K562 (cell line): Measurements from ENCODE around the gene HNMT. TPM values are rescaled to one million over a fixed set of nuclear protein-coding genes. Genes with fewer than 3 reads are reported as not detected.
"Not testable (repeated sequence)": the region's sequence is repeated elsewhere in the genome, so short reads cannot be mapped to it uniquely, and the experiment has no call there.

Experiments
- ATAC-seq: fragments of 200-7000 bp; cut with Tn5 transposase; 3 replicates; pipeline ENCODE4 v1.9.1; 2020; ENCODE audit warnings: moderate library complexity
- BruUV-seq: library from RNA; stranded (reverse); fragments of 400-500 nt; replicated peaks from 2 replicates; lab custom pipeline; 2021; lab: Mats Ljungman, UMichigan
- CTCF ChIA-PET: fragments of 300-600 bp; formaldehyde crosslinking; extraction: SDS; loops from one replicate; lab custom pipeline; 2021; ENCODE audit warnings: low intra/inter-chr PET ratio; lab: Yijun Ruan, JAX
- POLR2A ChIA-PET: fragments of 300-600, 350-650 bp; sonication (Branson Sonifier 250); formaldehyde crosslinking; extraction: SDS; loops from one replicate; lab custom pipeline; 2021; ENCODE audit warnings: antibody characterized with exemption, inconsistent platforms; lab: Yijun Ruan, JAX
- DNase-seq, 4 experiments: peaks; one replicate each; pipeline versions ENCODE4 v3.0.0 to v3.0.0-alpha.2; 2011 to 2018; ENCODE audit warnings: low spot score in 3 of 4, mixed read lengths in 3 of 4; ENCODE audit errors: extremely low read depth in 1 of 4
- FAIRE-seq: peaks from 2 replicates; lab custom pipeline; 2011; peaks lifted over from hg19 to GRCh38; lab: Jason Lieb, UNC
- H2AFZ ChIP-seq: 2 replicates; pipeline ENCODE4 v1.6.0; 2011; ENCODE audit warnings: low read depth, low read length, control low read depth, inconsistent platforms
- H3K27ac ChIP-seq: fragments of 200-600 bp; 3 replicates; pipeline ENCODE4 v1.8.0; 2011; ENCODE audit warnings: low read depth, mild to moderate bottlenecking, control low read depth, inconsistent platforms, low read length, moderate library complexity, mixed read lengths; ENCODE audit errors: extremely low read depth
- H3K27me3 ChIP-seq, 2 experiments: fragments of 300-600 bp in 1 of 2; 2 replicates in 1 of 2; 3 replicates in 1 of 2; pipeline versions ENCODE4 v1.6.0 to v1.8.0; 2011; ENCODE audit warnings: inconsistent platforms in 2 of 2, low read length in 2 of 2, mild to moderate bottlenecking in 1 of 2, mixed read lengths in 1 of 2, moderate library complexity in 1 of 2; ENCODE audit not compliant: control insufficient read depth in 2 of 2, insufficient read depth in 2 of 2
- H3K36me3 ChIP-seq: fragments of 300-600 bp; 3 replicates; pipeline ENCODE4 v1.8.0; 2011; ENCODE audit warnings: mild to moderate bottlenecking, low read length, inconsistent platforms; ENCODE audit not compliant: control insufficient read depth, insufficient read depth
- H3K4me1 ChIP-seq, 2 experiments: fragments of 200-600 bp in 1 of 2; replicated peaks in 1 of 2; 2 replicates in 1 of 2; 3 replicates in 1 of 2; pipeline versions ENCODE4 v1.5.1 to v1.8.0; 2011; ENCODE audit warnings: inconsistent platforms in 2 of 2, low read length in 2 of 2, mild to moderate bottlenecking in 1 of 2, mixed read lengths in 1 of 2, moderate library complexity in 1 of 2; ENCODE audit not compliant: control insufficient read depth in 2 of 2, insufficient read depth in 2 of 2
- H3K4me2 ChIP-seq: 2 replicates; pipeline ENCODE4 v1.6.1; 2011; ENCODE audit warnings: low read length, control low read depth, inconsistent platforms, mixed read lengths; ENCODE audit not compliant: insufficient read depth
- H3K4me3 ChIP-seq: fragments of 200-600 bp; sonication (generic), shearing (Covaris generic); 2 replicates; pipeline ENCODE4 v1.5.1; 2016; ENCODE audit warnings: control low read depth, inconsistent platforms
- H3K79me2 ChIP-seq: fragments of 200-600 bp; 3 replicates; pipeline ENCODE4 v1.8.0; 2011; ENCODE audit warnings: low read length, inconsistent platforms; ENCODE audit not compliant: control insufficient read depth, insufficient read depth
- H3K9ac ChIP-seq, 2 experiments: 2 replicates each; pipeline versions ENCODE4 v1.6.0 to v1.6.1; 2011; ENCODE audit warnings: low read depth in 2 of 2, low read length in 2 of 2, control low read depth in 1 of 2, inconsistent platforms in 1 of 2, mild to moderate bottlenecking in 1 of 2, mixed read lengths in 1 of 2; ENCODE audit not compliant: insufficient read depth in 1 of 2
- H3K9me1 ChIP-seq: one replicate; pipeline ENCODE4 v1.6.0; 2011; ENCODE audit warnings: inconsistent platforms, mild to moderate bottlenecking, low read length, moderate library complexity; ENCODE audit not compliant: control insufficient read depth, insufficient read depth
- H3K9me3 ChIP-seq: replicated peaks from 2 replicates; pipeline ENCODE4 v1.5.1; 2011; ENCODE audit warnings: low read depth, low read length, inconsistent platforms; ENCODE audit not compliant: control insufficient read depth, insufficient read depth
- H4K20me1 ChIP-seq: replicated peaks from 2 replicates; pipeline ENCODE4 v1.6.1; 2011; ENCODE audit warnings: low read length, inconsistent platforms, mixed read lengths; ENCODE audit not compliant: control insufficient read depth, insufficient read depth
- FOSL1 ChIP-seq: fragments of 200-800 bp; sonication (Bioruptor generic); conservative IDR thresholded peaks from 2 replicates; pipeline ENCODE4 v1.6.1; 2016; ENCODE audit warnings: missing genetic modification characterization, missing compliant biosample characterization
- HDAC3 ChIP-seq: fragments of 450-650 bp; IDR thresholded peaks from 2 replicates; pipeline ENCODE4 v1.6.1; 2018; ENCODE audit warnings: borderline replicate concordance, mild to moderate bottlenecking, moderate library complexity; ENCODE audit not compliant: partially characterized antibody
- KAT7 ChIP-seq: sonication (generic); formaldehyde crosslinking; IDR thresholded peaks from 2 replicates; pipeline ENCODE4 v1.8.0; 2022; ENCODE audit warnings: missing genetic modification reagents, mild to moderate bottlenecking, borderline replicate concordance
- SRF ChIP-seq, 2 experiments: fragments of 250-450, 450-650 bp in 1 of 2; sonication (Bioruptor Pico) in 1 of 2; sonication (generic) in 1 of 2; formaldehyde crosslinking; IDR thresholded peaks; 2 replicates each; pipeline versions ENCODE4 v1.5.0 to v1.5.1; 2020 to 2022; ENCODE audit warnings: mild to moderate bottlenecking in 1 of 2, missing genetic modification reagents in 1 of 2
- YBX1 ChIP-seq: fragments of 450-650 bp; IDR thresholded peaks from 2 replicates; pipeline ENCODE4 v1.7.1; 2016; ENCODE audit warnings: mild to moderate bottlenecking
- ZNF696 ChIP-seq: fragments of 250-450 bp; sonication (Bioruptor Pico); conservative IDR thresholded peaks from 2 replicates; pipeline ENCODE4 v1.4.0; 2020; ENCODE audit warnings: mild to moderate bottlenecking, moderate library complexity
- WGBS: fragments of 100-300 bp; shearing (Covaris generic); methylation state at CpG from one replicate; pipeline ENCODE4 v1.1.6; 2016; ENCODE audit warnings: low coverage, mixed read lengths; ENCODE audit not compliant: insufficient coverage; ENCODE audit errors: missing lambda C conversion rate; 5-methylcytosine and 5-hydroxymethylcytosine counted together
- in situ Hi-C: fragments of 300-500 bp; cut with MboI; formaldehyde crosslinking; loops from 4 replicates; pipeline ENCODE4 v1.15.0; 2018; ENCODE audit warnings: inconsistent platforms, mixed read lengths
- intact Hi-C: fragments of 100-400 bp; cut with micrococcal nuclease; formaldehyde crosslinking; loops from 2 replicates; pipeline ENCODE4 v1.14.2; 2022
- polyA plus RNA-seq, 8 experiments: library from polyadenylated mRNA; depleted of rRNA in 4 of 8; stranded (reverse) in 5 of 8; unstranded in 3 of 8; fragments of >200 nt; fragmentation: Nextera tagmentation in 2 of 8; fragmentation: Illumina TruSeq in 1 of 8; extraction: Ambion mirVana in 2 of 8; extraction: Trizol in 1 of 8; gene quantifications; 2 replicates each; pipeline versions ENCODE4 v1.2.1 to v1.2.3, GENCODE V29; 2011 to 2014; ENCODE audit warnings: inconsistent platforms in 1 of 8, missing spikeins in 1 of 8
- total RNA-seq, 7 experiments: library from RNA; depleted of rRNA in 6 of 7; stranded (reverse); fragments of >200 nt in 6 of 7; fragmentation: Illumina TruSeq in 2 of 7; extraction: Trizol in 2 of 7; gene quantifications; 2 replicates each; pipeline versions ENCODE4 v1.2.1 to v1.2.3, GENCODE V29; 2011 to 2021; ENCODE audit warnings: low replicate concordance in 1 of 7
- TF ChIP-seq, protein P1 (sequence below): fragments of 450-650 bp; IDR thresholded peaks from 2 replicates; pipeline ENCODE4 v1.6.1; 2016; ENCODE audit warnings: borderline replicate concordance

Gene HNMT
- total and polyA plus RNA-seq, 9 of the 15 experiments (the other 6 are each of a cell fraction or from before 2014, with no cell fraction given): 3.1 to 10.9 (median 5.3) TPM

DNA sequence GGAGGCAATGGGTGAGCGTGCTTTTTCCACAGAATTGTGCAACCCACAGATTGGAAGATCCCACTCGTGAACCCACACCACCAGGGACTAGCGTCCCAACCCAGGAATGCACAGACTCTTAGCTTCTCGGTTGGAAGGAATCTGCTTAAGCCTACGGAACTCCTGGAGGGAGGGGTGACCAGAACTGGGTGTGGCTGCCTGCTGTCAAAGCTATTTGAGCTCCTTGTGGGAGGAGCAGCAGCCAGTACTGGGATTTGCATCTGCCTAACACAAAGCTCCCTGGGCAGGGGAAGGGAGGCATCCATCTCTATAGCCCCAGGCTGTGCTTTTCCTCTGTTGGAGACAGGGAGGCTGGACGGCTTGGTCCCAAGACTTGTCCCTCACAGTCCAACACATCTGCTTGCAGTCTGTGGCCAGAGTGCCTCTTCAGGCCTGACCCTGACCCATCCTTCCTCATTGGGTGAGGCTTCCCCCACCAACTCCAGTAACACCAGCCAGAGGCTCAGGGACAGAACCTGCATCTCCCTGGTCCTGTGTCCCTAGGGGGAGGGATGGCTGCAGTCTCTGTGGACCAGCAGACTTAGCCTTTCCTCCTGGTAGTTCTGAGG, 27.9 kb downstream of the HNMT start:
- FAIRE-seq: no peak
- Histone ChIP-seq H3K9me3 (no peaks in the 10 kb centered on the region), H3K36me3 (no peaks in the 10 kb centered on the region), H3K79me2 (no peaks in the 10 kb centered on the region), H3K4me2 (peak overlapping the region; percentile 25; the same call in 1 of the 2 replicates), H3K4me3 (no peak overlapping the region), H3K27me3 (no peaks in the 10 kb centered on the region), H3K4me1 (0 out of 5 replicates have a peak, but pooled peaks cover 0 to 3% of the 10 kb centered on the region in 2 experiments), H2AFZ (peak overlapping the region; percentile 79), H3K9me1 (no peaks in the 10 kb centered on the region), H3K9ac (no peak overlapping the region), H4K20me1 (no peaks in the 10 kb centered on the region), H3K27ac (no peak overlapping the region)
- 55% methylated on average over 5 of the region's 6 CpGs for WGBS
- no TSS peak for BruUV-seq
- intact Hi-C loops: no loop called here
- in situ Hi-C loops: no loop called here
- peak; percentile 91 for ATAC-seq
- TF ChIP-seq FOSL1 (tag): no peak
- TF ChIP-seq ZNF696 (CRISPR knock-in tag): no peak
- TF ChIP-seq, protein P1, sequence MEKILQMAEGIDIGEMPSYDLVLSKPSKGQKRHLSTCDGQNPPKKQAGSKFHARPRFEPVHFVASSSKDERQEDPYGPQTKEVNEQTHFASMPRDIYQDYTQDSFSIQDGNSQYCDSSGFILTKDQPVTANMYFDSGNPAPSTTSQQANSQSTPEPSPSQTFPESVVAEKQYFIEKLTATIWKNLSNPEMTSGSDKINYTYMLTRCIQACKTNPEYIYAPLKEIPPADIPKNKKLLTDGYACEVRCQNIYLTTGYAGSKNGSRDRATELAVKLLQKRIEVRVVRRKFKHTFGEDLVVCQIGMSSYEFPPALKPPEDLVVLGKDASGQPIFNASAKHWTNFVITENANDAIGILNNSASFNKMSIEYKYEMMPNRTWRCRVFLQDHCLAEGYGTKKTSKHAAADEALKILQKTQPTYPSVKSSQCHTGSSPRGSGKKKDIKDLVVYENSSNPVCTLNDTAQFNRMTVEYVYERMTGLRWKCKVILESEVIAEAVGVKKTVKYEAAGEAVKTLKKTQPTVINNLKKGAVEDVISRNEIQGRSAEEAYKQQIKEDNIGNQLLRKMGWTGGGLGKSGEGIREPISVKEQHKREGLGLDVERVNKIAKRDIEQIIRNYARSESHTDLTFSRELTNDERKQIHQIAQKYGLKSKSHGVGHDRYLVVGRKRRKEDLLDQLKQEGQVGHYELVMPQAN: no peak
- no peak for TF ChIP-seq SRF (CRISPR knock-in tag; IDR thresholded peaks at IDR 0.05)
- TF ChIP-seq HDAC3: no peak
- no peak for TF ChIP-seq YBX1
- no peak for TF ChIP-seq KAT7 (CRISPR knock-in tag)
- ChIA-PET POLR2A (no interaction called here), CTCF (no interaction called here)
- no peak for DNase-seq

DNA sequence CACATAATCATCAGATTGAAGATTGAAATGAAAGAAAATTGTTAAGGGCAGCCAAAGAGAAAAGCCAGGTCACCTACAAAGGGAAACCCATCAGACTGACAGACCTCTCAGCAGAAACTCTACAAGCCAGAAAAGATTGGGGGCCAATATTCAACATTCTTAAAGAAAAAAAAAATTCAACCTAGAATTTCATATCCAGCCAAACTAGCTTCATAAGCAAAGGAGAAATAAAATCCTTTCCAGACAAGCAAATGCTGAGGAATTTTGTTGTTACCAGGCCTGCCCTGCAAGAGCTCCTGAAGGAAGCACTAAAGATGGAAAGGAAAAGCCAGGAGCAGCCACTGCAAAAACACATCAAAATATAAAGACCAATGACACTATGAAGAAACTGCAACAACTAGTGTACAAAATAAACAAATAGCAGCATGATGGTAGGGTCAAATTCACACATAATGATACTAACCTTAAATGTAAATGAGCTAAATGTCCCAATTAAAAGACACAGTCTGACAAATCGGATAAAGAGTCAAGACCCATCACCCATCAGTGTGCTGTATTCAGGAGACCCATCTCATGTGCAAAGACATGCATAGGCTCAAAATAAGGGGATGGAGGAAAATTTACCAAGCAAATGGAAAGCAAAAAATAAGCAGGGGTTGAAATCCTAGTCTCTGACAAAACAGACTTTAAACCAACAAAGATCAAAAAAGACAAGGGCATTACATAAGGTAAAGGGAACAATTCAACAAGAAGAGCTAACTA, 29.6 kb downstream of the HNMT start:
- CTCF ChIA-PET, in situ Hi-C loops, H3K27me3 ChIP-seq, ATAC-seq, H3K36me3 ChIP-seq, H3K4me1 ChIP-seq, H3K9me3 ChIP-seq, H4K20me1 ChIP-seq, DNase-seq, H3K9me1 ChIP-seq, POLR2A ChIA-PET, H3K9ac ChIP-seq, BruUV-seq, FAIRE-seq, H2AFZ ChIP-seq, H3K4me3 ChIP-seq, intact Hi-C loops, H3K79me2 ChIP-seq, H3K27ac ChIP-seq, H3K4me2 ChIP-seq: not testable (repeated sequence)
- 12% methylated on average over 1 of the region's 1 CpG for WGBS
